Ishikawa (cell line): ENCODE measurements around the gene ZFYVE21.

Experiments
- EGR1 ChIP-seq: IDR thresholded peaks from 2 replicates; pipeline ENCODE4 v1.6.1; 2012
- NFIC ChIP-seq: IDR thresholded peaks from 2 replicates; pipeline ENCODE4 v1.6.1; 2012
- RAD21 ChIP-seq: IDR thresholded peaks from 2 replicates; pipeline ENCODE4 v1.6.1; 2012; ENCODE audit warnings: low read depth
- TAF1 ChIP-seq: IDR thresholded peaks from 2 replicates; pipeline ENCODE4 v1.6.1; 2012; ENCODE audit warnings: low read depth, mild to moderate bottlenecking
- TCF12 ChIP-seq: IDR thresholded peaks from 2 replicates; pipeline ENCODE4 v1.6.1; 2012; ENCODE audit warnings: low read depth
- TEAD4 ChIP-seq: IDR thresholded peaks from 2 replicates; pipeline ENCODE4 v1.6.1; 2012
- TF ChIP-seq, protein P1 (sequence below): IDR thresholded peaks from 2 replicates; pipeline ENCODE4 v1.6.1; 2012
- TF ChIP-seq, protein P2 (sequence below): IDR thresholded peaks from 2 replicates; pipeline ENCODE4 v1.6.1; 2012; ENCODE audit warnings: low read depth, mild to moderate bottlenecking
- TF ChIP-seq, protein P3 (sequence below): IDR thresholded peaks from 2 replicates; pipeline ENCODE4 v1.6.1; 2012

DNA sequence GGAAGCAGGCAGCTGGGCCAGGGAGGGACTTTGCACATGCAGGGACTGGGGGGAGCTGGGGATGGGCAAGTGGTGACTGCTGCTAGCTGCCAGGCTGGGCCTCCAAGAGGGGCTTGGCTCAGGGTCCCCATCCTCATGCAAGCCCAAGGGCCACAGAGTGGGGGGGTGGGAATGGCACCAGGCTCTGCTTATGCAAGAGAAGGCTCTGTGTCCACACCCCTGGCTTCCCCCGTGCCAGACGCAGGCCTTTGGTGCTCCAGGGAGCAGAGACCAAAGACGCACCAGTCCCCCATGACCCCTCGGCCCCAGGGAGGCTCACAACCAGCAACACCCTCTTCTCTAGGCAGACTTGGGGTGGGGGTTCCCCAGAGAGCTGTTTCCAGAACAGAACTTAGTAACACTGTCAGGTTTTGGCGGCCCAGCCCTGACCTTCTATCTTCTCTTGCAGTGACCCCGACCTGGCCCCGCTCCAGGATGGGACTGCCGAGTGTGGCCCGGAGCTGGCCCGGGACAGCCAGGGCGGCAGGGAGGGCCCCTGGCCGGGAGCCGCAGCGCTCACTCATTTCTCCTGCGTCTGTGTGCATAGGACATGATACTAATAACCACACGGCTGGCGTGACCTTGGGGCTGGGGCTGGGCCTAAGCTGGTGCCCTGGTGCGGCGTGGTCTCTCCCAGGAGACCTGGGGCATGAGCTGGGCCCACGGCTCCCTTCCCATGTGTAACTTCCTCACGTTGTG, 14.7 kb upstream of the ZFYVE21 start:
- TF ChIP-seq, protein P1, sequence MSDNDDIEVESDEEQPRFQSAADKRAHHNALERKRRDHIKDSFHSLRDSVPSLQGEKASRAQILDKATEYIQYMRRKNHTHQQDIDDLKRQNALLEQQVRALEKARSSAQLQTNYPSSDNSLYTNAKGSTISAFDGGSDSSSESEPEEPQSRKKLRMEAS: no peak
- TF ChIP-seq, protein P2, sequence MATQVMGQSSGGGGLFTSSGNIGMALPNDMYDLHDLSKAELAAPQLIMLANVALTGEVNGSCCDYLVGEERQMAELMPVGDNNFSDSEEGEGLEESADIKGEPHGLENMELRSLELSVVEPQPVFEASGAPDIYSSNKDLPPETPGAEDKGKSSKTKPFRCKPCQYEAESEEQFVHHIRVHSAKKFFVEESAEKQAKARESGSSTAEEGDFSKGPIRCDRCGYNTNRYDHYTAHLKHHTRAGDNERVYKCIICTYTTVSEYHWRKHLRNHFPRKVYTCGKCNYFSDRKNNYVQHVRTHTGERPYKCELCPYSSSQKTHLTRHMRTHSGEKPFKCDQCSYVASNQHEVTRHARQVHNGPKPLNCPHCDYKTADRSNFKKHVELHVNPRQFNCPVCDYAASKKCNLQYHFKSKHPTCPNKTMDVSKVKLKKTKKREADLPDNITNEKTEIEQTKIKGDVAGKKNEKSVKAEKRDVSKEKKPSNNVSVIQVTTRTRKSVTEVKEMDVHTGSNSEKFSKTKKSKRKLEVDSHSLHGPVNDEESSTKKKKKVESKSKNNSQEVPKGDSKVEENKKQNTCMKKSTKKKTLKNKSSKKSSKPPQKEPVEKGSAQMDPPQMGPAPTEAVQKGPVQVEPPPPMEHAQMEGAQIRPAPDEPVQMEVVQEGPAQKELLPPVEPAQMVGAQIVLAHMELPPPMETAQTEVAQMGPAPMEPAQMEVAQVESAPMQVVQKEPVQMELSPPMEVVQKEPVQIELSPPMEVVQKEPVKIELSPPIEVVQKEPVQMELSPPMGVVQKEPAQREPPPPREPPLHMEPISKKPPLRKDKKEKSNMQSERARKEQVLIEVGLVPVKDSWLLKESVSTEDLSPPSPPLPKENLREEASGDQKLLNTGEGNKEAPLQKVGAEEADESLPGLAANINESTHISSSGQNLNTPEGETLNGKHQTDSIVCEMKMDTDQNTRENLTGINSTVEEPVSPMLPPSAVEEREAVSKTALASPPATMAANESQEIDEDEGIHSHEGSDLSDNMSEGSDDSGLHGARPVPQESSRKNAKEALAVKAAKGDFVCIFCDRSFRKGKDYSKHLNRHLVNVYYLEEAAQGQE: no peak
- no peak for TF ChIP-seq TEAD4
- TF ChIP-seq, protein P3, sequence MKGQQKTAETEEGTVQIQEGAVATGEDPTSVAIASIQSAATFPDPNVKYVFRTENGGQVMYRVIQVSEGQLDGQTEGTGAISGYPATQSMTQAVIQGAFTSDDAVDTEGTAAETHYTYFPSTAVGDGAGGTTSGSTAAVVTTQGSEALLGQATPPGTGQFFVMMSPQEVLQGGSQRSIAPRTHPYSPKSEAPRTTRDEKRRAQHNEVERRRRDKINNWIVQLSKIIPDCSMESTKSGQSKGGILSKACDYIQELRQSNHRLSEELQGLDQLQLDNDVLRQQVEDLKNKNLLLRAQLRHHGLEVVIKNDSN: no peak
- TF ChIP-seq NFIC: no peak
- TF ChIP-seq TAF1: no peak
- TF ChIP-seq EGR1: no peak
- TF ChIP-seq RAD21: no peak
- no peak for TF ChIP-seq TCF12
